ENCODE results near the gene VPS13C.

VPS13C gene

GRCh38 chr15:62060896-62061280 lies 641 bp upstream of the VPS13C start:
- Histone ChIP-seq H3K9me2 (ENCODE audit: low read depth, low read length) (no peaks in the 10 kb centered on the region), H3F3A (ENCODE audit: insufficient read depth, low read length) (no peaks in the 10 kb centered on the region), H3K4me2 (ENCODE audit: low read length) (peak overlapping the region; percentile 98), H3K4me1 (ENCODE audit: insufficient read depth, low read length, severe bottlenecking) (peaks cover 30% of the 10 kb centered on the region), H3K79me2 (ENCODE audit: insufficient read depth, low read length) (peaks cover 30% of the 10 kb centered on the region), H3K9ac (ENCODE audit: low read length) (peak overlapping the region; percentile 60), H2AFZ (ENCODE audit: low read length) (peak overlapping the region; percentile 94), H3K27me3 (ENCODE audit: insufficient read depth, low read length) (no peaks in the 10 kb centered on the region), H3K36me3 (ENCODE audit: insufficient read depth, low read length) (peaks cover 18% of the 10 kb centered on the region), H4K20me1 (ENCODE audit: insufficient read depth, low read length) (no peaks in the 10 kb centered on the region), H3K9me3 (ENCODE audit: low read length) (no peaks in the 10 kb centered on the region), H3K4me3 (ENCODE audit: low read depth, low read length, poor library complexity, severe bottlenecking) (peak overlapping the region; percentile 94), H3K27ac (ENCODE audit: low read depth, low read length, poor library complexity, severe bottlenecking) (peak overlapping the region; percentile 62)
- no peak for TF ChIP-seq EZH2 (IDR thresholded peaks at IDR 0.05; ENCODE audit: borderline replicate concordance, low read length)
- TF ChIP-seq CTCF (IDR thresholded peaks at IDR 0.05; ENCODE audit: low read length) = no peak

GRCh38 chr15:62059816-62060112 lies 483 bp downstream of the VPS13C start:
- peak overlapping the region; percentile 94 for H3K4me3 ChIP-seq (ENCODE audit: low read depth, low read length, poor library complexity, severe bottlenecking)
- H2AFZ ChIP-seq (ENCODE audit: low read length) = peak overlapping the region; percentile 48
- H3K36me3 ChIP-seq (ENCODE audit: insufficient read depth, low read length) = peaks cover 22% of the 10 kb centered on the region
- peak overlapping the region; percentile 98 for H3K4me2 ChIP-seq (ENCODE audit: low read length)
- H3K27me3 ChIP-seq (ENCODE audit: insufficient read depth, low read length) = no peaks in the 10 kb centered on the region
- H3K4me1 ChIP-seq (ENCODE audit: insufficient read depth, low read length, severe bottlenecking) = peaks cover 30% of the 10 kb centered on the region
- TF ChIP-seq CTCF (IDR thresholded peaks at IDR 0.05; ENCODE audit: low read length) (no peak), EZH2 (IDR thresholded peaks at IDR 0.05; ENCODE audit: borderline replicate concordance, low read length) (no peak)
- H3K27ac ChIP-seq (ENCODE audit: low read depth, low read length, poor library complexity, severe bottlenecking) = peak overlapping the region; percentile 78
- 0 out of 2 replicates have a peak, but pooled peaks cover 2% of the 10 kb centered on the region for H4K20me1 ChIP-seq (ENCODE audit: insufficient read depth, low read length)
- no peaks in the 10 kb centered on the region for H3K9me3 ChIP-seq (ENCODE audit: low read length)
- H3K9me2 ChIP-seq (ENCODE audit: low read depth, low read length) = no peaks in the 10 kb centered on the region
- no peaks in the 10 kb centered on the region for H3F3A ChIP-seq (ENCODE audit: insufficient read depth, low read length)
- H3K9ac ChIP-seq (ENCODE audit: low read length) = peak overlapping the region; percentile 84
- peaks cover 40% of the 10 kb centered on the region for H3K79me2 ChIP-seq (ENCODE audit: insufficient read depth, low read length)

GRCh38 chr15:62059108-62059815 lies 985 bp downstream of the VPS13C start:
- H3K27ac ChIP-seq (ENCODE audit: low read depth, low read length, poor library complexity, severe bottlenecking) = peak overlapping the region; percentile 78
- peak overlapping the region; percentile 98 for H3K4me2 ChIP-seq (ENCODE audit: low read length)
- 0 out of 2 replicates have a peak, but pooled peaks cover 3% of the 10 kb centered on the region for H4K20me1 ChIP-seq (ENCODE audit: insufficient read depth, low read length)
- H3K9me2 ChIP-seq (ENCODE audit: low read depth, low read length) = no peaks in the 10 kb centered on the region
- TF ChIP-seq CTCF (IDR thresholded peaks at IDR 0.05; ENCODE audit: low read length) (peak; percentile 20; the same call in 1 of the 2 replicates), EZH2 (IDR thresholded peaks at IDR 0.05; ENCODE audit: borderline replicate concordance, low read length) (no peak)
- H3K4me1 ChIP-seq (ENCODE audit: insufficient read depth, low read length, severe bottlenecking) = peaks cover 30% of the 10 kb centered on the region
- H3K4me3 ChIP-seq (ENCODE audit: low read depth, low read length, poor library complexity, severe bottlenecking) = peak overlapping the region; percentile 94
- no peaks in the 10 kb centered on the region for H3K27me3 ChIP-seq (ENCODE audit: insufficient read depth, low read length)
- peak overlapping the region; percentile 48 for H2AFZ ChIP-seq (ENCODE audit: low read length)
- H3K9ac ChIP-seq (ENCODE audit: low read length) = peak overlapping the region; percentile 84
- H3K79me2 ChIP-seq (ENCODE audit: insufficient read depth, low read length) = peaks cover 45% of the 10 kb centered on the region
- no peaks in the 10 kb centered on the region for H3K9me3 ChIP-seq (ENCODE audit: low read length)
- peaks cover 22% of the 10 kb centered on the region for H3K36me3 ChIP-seq (ENCODE audit: insufficient read depth, low read length)
- no peaks in the 10 kb centered on the region for H3F3A ChIP-seq (ENCODE audit: insufficient read depth, low read length)

All from OCI-LY1 (cell line).